Measurements from ENCODE around the gene TFF1. TPM values are rescaled to one million over a fixed set of nuclear protein-coding genes. Genes with fewer than 3 reads are reported as not detected.

TFF1 gene
- total RNA-seq, 2 experiments from 2014 or later, result not detected

GRCh38 chr21:42373196-42373907 lies 7.0 kb upstream of the TFF1 start:
- Histone ChIP-seq H3K4me2 (ENCODE audit: low read length) (no peak overlapping the region), H2AFZ (ENCODE audit: low read length) (no peak overlapping the region), H3K79me2 (ENCODE audit: insufficient read depth, low read depth, low read length) (no peaks in the 10 kb centered on the region), H3K4me1 (ENCODE audit: insufficient read depth, low read length, poor library complexity, severe bottlenecking) (no peaks in the 10 kb centered on the region), H3K9me2 (ENCODE audit: insufficient read depth, low read length) (no peaks in the 10 kb centered on the region), H3K9me3 (ENCODE audit: low read length) (no peaks in the 10 kb centered on the region), H3K4me3 (ENCODE audit: low read depth, low read length, poor library complexity, severe bottlenecking) (no peak overlapping the region), H3K36me3 (ENCODE audit: insufficient read depth, low read length) (no peaks in the 10 kb centered on the region), H3K27ac (ENCODE audit: low read depth, low read length, poor library complexity, severe bottlenecking) (no peak overlapping the region), H4K20me1 (ENCODE audit: insufficient read depth, low read length) (no peaks in the 10 kb centered on the region)
- ChIA-PET POLR2A (no interaction called here), CTCF (ENCODE audit: unreplicated experiment) (interaction anchor here (0.5 kb wide), 1 partner anchor 64 kb away, joined by 8 read pairs; no protein-coding TSS in a partner anchor)
- TF ChIP-seq EZH2phosphoT487 (IDR thresholded peaks at IDR 0.05; ENCODE audit: borderline replicate concordance, low read depth, low read length), result no peak
- TF ChIP-seq CTCF (conservative IDR thresholded peaks at IDR 0.05; ENCODE audit: low read length), result no peak
- no peak for DNase-seq (ENCODE audit: low spot score)
- no TSS peak for BruUV-seq (replicated peaks)
- intact Hi-C loops (cut with micrococcal nuclease; ENCODE audit: unreplicated experiment), result no loop called here

GRCh38 chr21:42370894-42371654 lies 4.7 kb upstream of the TFF1 start:
- Histone ChIP-seq H3K9me2 (ENCODE audit: insufficient read depth, low read length) (no peaks in the 10 kb centered on the region), H3K4me2 (ENCODE audit: low read length) (no peak overlapping the region), H3K4me3 (ENCODE audit: low read depth, low read length, poor library complexity, severe bottlenecking) (no peak overlapping the region), H4K20me1 (ENCODE audit: insufficient read depth, low read length) (no peaks in the 10 kb centered on the region), H3K79me2 (ENCODE audit: insufficient read depth, low read depth, low read length) (no peaks in the 10 kb centered on the region), H3K4me1 (ENCODE audit: insufficient read depth, low read length, poor library complexity, severe bottlenecking) (peaks cover 6% of the 10 kb centered on the region), H3K36me3 (ENCODE audit: insufficient read depth, low read length) (no peaks in the 10 kb centered on the region), H3K27ac (ENCODE audit: low read depth, low read length, poor library complexity, severe bottlenecking) (no peak overlapping the region), H2AFZ (ENCODE audit: low read length) (no peak overlapping the region), H3K9me3 (ENCODE audit: low read length) (no peaks in the 10 kb centered on the region)
- ChIA-PET CTCF (ENCODE audit: unreplicated experiment) (no interaction called here), POLR2A (interaction anchor here (0.6 kb wide), 1 partner anchor 9 kb away, joined by 5 read pairs; no protein-coding TSS in a partner anchor)
- BruUV-seq (replicated peaks), result no TSS peak
- DNase-seq (ENCODE audit: low spot score), result no peak
- TF ChIP-seq CTCF (conservative IDR thresholded peaks at IDR 0.05; ENCODE audit: low read length) (no peak), EZH2phosphoT487 (IDR thresholded peaks at IDR 0.05; ENCODE audit: borderline replicate concordance, low read depth, low read length) (no peak)
- intact Hi-C loops (cut with micrococcal nuclease; ENCODE audit: unreplicated experiment), result no loop called here

- no peaks in the 10 kb centered on the region for H3K36me3 ChIP-seq (ENCODE audit: insufficient read depth, low read length)
- peaks cover 11% of the 10 kb centered on the region for H3K4me1 ChIP-seq (ENCODE audit: insufficient read depth, low read length, poor library complexity, severe bottlenecking)
- no TSS peak for BruUV-seq (replicated peaks)
- H3K27ac ChIP-seq (ENCODE audit: low read depth, low read length, poor library complexity, severe bottlenecking), result no peak overlapping the region
- intact Hi-C loops (cut with micrococcal nuclease; ENCODE audit: unreplicated experiment), result loop anchor here (10.0 kb wide), 1 partner anchor 85 kb away; no protein-coding TSS in a partner anchor
- H3K4me3 ChIP-seq (ENCODE audit: low read depth, low read length, poor library complexity, severe bottlenecking), result no peak overlapping the region
- H2AFZ ChIP-seq (ENCODE audit: low read length), result no peak overlapping the region
- H3K4me2 ChIP-seq (ENCODE audit: low read length), result no peak overlapping the region
- no peaks in the 10 kb centered on the region for H3K9me2 ChIP-seq (ENCODE audit: insufficient read depth, low read length)
- CTCF ChIA-PET (ENCODE audit: unreplicated experiment), result no interaction called here
- no peaks in the 10 kb centered on the region for H4K20me1 ChIP-seq (ENCODE audit: insufficient read depth, low read length)
- no peak for DNase-seq (ENCODE audit: low spot score)
- no peaks in the 10 kb centered on the region for H3K9me3 ChIP-seq (ENCODE audit: low read length)
- POLR2A ChIA-PET, result no interaction called here
- TF ChIP-seq EZH2phosphoT487 (IDR thresholded peaks at IDR 0.05; ENCODE audit: borderline replicate concordance, low read depth, low read length) (no peak), CTCF (conservative IDR thresholded peaks at IDR 0.05; ENCODE audit: low read length) (no peak)
- no peaks in the 10 kb centered on the region for H3K79me2 ChIP-seq (ENCODE audit: insufficient read depth, low read depth, low read length)
These were observed 3.5 kb upstream of the TFF1 start for GRCh38 chr21:42369821-42370220.
